PC-3 (cell line): Measurements from ENCODE around the gene ESPN. TPM values are rescaled to one million over a fixed set of nuclear protein-coding genes. Genes with fewer than 3 reads are reported as not detected.
"Not testable (repeated sequence)": the region's sequence is repeated elsewhere in the genome, so short reads cannot be mapped to it uniquely, and the experiment has no call there.

Experiments
- ATAC-seq: fragments of 200-7000 bp; cut with Tn5 transposase; 2 replicates; pipeline ENCODE4 v1.9.1; 2020; ENCODE audit warnings: mild to moderate bottlenecking, moderate library complexity
- BruUV-seq: library from RNA; stranded (reverse); fragments of 400-500 nt; replicated peaks from 2 replicates; lab custom pipeline; 2021; lab: Mats Ljungman, UMichigan
- CTCF ChIA-PET: fragments of 300-600 bp; sonication (Branson Sonifier 250); formaldehyde crosslinking; loops from one replicate; lab custom pipeline; 2022; ENCODE audit warnings: antibody characterized with exemption; lab: Charles Lee
- POLR2A ChIA-PET: fragments of 300-600 bp; sonication (Branson Sonifier 250); formaldehyde crosslinking; loops from one replicate; lab custom pipeline; 2022; ENCODE audit warnings: antibody characterized with exemption; ENCODE audit not compliant: unreplicated experiment; lab: Charles Lee
- DNase-seq: peaks from one replicate; pipeline ENCODE4 v3.0.0-alpha.2; 2015
- H2AFZ ChIP-seq: fragments of 300-600 bp; sonication (generic); 2 replicates; pipeline ENCODE4 v1.6.0; 2016; ENCODE audit warnings: antibody characterized with exemption, low read length
- H3F3A ChIP-seq: fragments of 300-600 bp; sonication (generic); one replicate; pipeline ENCODE4 v1.6.0; 2017; ENCODE audit warnings: antibody characterized with exemption, low read length, control low read depth, mild to moderate bottlenecking; ENCODE audit not compliant: unreplicated experiment
- H3K27ac ChIP-seq: fragments of 300-600 bp; sonication (generic); 2 replicates; pipeline ENCODE4 v1.5.1; 2016; ENCODE audit warnings: mild to moderate bottlenecking, low read length
- H3K27me3 ChIP-seq: fragments of 300-600 bp; sonication (generic); 2 replicates; pipeline ENCODE4 v1.6.1; 2016; ENCODE audit warnings: low read length, mixed read lengths
- H3K36me3 ChIP-seq: fragments of 300-600 bp; sonication (generic); 2 replicates; pipeline ENCODE4 v1.6.1; 2016; ENCODE audit warnings: low read depth, mixed run types, low read length, mixed read lengths
- H3K4me1 ChIP-seq: fragments of 300-600 bp; sonication (generic); 2 replicates; pipeline ENCODE4 v1.5.1; 2016; ENCODE audit warnings: low read length; ENCODE audit not compliant: insufficient read depth
- H3K4me2 ChIP-seq: fragments of 300-600 bp; sonication (generic); 2 replicates; pipeline ENCODE4 v1.6.0; 2016; ENCODE audit warnings: low read length
- H3K4me3 ChIP-seq: fragments of 300-600 bp; sonication (generic); 2 replicates; pipeline ENCODE4 v1.5.1; 2016; ENCODE audit warnings: mild to moderate bottlenecking, low read length, mixed read lengths
- H3K79me2 ChIP-seq: fragments of 300-600 bp; sonication (generic); 2 replicates; pipeline ENCODE4 v1.6.1; 2017; ENCODE audit warnings: low read length, mixed read lengths
- H3K9ac ChIP-seq: fragments of 300-600 bp; sonication (generic); 2 replicates; pipeline ENCODE4 v1.6.0; 2016; ENCODE audit warnings: mild to moderate bottlenecking, low read length
- H3K9me2 ChIP-seq: fragments of 300-600 bp; sonication (generic); replicated peaks from 2 replicates; pipeline ENCODE4 v1.6.1; 2016; ENCODE audit warnings: mixed run types, low read length, mixed read lengths
- H3K9me3 ChIP-seq: fragments of 300-600 bp; sonication (generic); 2 replicates; pipeline ENCODE4 v1.6.1; 2016; ENCODE audit warnings: low read length, mixed read lengths
- H4K20me1 ChIP-seq: fragments of 300-600 bp; sonication (generic); 2 replicates; pipeline ENCODE4 v1.6.1; 2016; ENCODE audit warnings: low read length, mixed read lengths
- EZH2 ChIP-seq: fragments of 300-600 bp; sonication (generic); IDR thresholded peaks from one replicate; pipeline ENCODE4 v1.6.1; 2017; ENCODE audit warnings: antibody characterized with exemption, mild to moderate bottlenecking, low read length; ENCODE audit not compliant: unreplicated experiment
- intact Hi-C: fragments of 100-400 bp; cut with micrococcal nuclease; formaldehyde crosslinking; loops from 2 replicates; pipeline ENCODE4 v1.9.0; 2023
- total RNA-seq: library from RNA; depleted of rRNA; stranded (reverse); fragments of >200 nt; gene quantifications from 2 replicates; pipeline ENCODE4 v1.2.3, GENCODE V29; 2014
- TF ChIP-seq, protein P1 (sequence below): fragments of 300-600 bp; sonication (generic); conservative IDR thresholded peaks from 2 replicates; pipeline ENCODE4 v1.5.1; 2017; ENCODE audit warnings: antibody characterized with exemption, low read depth, mild to moderate bottlenecking, low read length

The ESPN gene
- total RNA-seq, 1 experiment from 2014 or later, result 11.1 TPM

DNA sequence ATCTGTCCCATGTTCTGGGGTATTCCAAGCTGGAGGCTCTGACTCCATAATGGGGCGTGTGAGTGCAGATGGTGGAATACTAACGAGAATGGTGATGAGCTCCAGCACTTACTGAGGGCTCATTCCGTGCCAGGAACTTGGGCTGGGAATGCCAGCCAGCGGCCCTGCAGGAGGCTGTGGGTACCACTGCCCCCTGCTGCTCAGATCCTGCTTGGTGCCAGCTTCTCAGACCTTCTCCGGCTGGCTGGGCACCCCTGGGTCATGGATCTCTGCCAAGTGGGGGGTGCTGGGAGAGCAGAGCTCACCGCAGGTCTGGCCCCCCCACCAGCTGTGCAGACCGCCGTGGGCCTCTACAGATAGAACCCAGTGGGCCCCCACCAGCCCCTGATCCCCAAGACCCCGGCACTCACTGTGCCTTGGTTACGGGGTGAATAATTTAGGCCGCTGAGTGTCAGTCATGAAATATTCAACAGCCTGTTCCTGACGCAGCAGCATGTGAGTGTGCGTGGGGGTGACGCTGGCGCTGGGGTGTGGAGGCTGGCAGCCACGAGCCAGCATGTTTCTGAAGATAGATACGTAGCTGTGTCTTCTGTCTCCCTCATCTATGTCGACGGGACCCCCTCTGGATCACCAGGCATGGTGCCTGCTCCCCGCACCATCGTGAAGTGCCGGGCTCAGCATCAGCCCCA, 12.6 kb downstream of the ESPN start:
- intact Hi-C loops, H3K4me1 ChIP-seq, H3K9ac ChIP-seq, H2AFZ ChIP-seq, H3K4me3 ChIP-seq, H3K9me3 ChIP-seq, H3F3A ChIP-seq, H3K27ac ChIP-seq, H3K27me3 ChIP-seq, H3K4me2 ChIP-seq, BruUV-seq, H3K36me3 ChIP-seq, H4K20me1 ChIP-seq, H3K9me2 ChIP-seq, H3K79me2 ChIP-seq: not testable (repeated sequence)
- ATAC-seq, result peak; percentile 26
- TF ChIP-seq, protein P1, sequence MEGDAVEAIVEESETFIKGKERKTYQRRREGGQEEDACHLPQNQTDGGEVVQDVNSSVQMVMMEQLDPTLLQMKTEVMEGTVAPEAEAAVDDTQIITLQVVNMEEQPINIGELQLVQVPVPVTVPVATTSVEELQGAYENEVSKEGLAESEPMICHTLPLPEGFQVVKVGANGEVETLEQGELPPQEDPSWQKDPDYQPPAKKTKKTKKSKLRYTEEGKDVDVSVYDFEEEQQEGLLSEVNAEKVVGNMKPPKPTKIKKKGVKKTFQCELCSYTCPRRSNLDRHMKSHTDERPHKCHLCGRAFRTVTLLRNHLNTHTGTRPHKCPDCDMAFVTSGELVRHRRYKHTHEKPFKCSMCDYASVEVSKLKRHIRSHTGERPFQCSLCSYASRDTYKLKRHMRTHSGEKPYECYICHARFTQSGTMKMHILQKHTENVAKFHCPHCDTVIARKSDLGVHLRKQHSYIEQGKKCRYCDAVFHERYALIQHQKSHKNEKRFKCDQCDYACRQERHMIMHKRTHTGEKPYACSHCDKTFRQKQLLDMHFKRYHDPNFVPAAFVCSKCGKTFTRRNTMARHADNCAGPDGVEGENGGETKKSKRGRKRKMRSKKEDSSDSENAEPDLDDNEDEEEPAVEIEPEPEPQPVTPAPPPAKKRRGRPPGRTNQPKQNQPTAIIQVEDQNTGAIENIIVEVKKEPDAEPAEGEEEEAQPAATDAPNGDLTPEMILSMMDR, result peak; percentile 63
- peak; percentile 74 for DNase-seq
- ChIA-PET POLR2A (interaction anchor here (0.6 kb wide), 1 partner anchor 11 kb away, joined by 4 read pairs; no protein-coding TSS in a partner anchor), CTCF (interaction anchor here (0.6 to 2.9 kb wide), 14 partner anchors 14 to 232 kb away, joined by 3 to 29 read pairs (median 6); partner anchors contain the start of genes ACOT7 and HES2)

DNA sequence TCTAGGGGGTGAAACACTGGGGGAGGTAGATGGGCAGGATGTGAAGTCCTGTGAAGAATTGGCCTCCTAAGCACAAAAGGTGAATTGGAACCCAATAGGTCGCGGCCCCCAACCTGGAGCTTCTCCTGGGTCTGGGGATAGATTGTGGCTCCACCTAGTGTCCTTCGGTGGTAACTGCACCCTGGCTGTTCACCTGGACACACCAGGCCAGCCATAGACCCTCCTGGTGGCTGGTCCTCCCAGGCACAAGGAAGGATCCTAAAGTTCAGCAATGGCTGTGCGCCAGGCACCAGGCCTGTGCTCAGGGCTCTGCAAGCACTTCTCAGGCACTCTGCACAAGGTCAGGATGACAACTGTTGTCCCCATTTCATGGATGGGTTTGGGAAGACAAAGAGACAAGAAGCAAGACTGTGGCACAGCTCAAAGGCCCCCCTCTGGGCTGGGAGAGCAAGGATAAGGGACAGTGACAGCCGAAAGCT, 13.5 kb downstream of the ESPN start:
- no TSS peak for BruUV-seq
- Histone ChIP-seq H3K9me3 (no peaks in the 10 kb centered on the region), H3F3A (no peaks in the 10 kb centered on the region), H3K36me3 (no peaks in the 10 kb centered on the region), H3K4me1 (no peaks in the 10 kb centered on the region; the same call in 1 of the 2 replicates), H3K27ac (no peak overlapping the region), H3K4me3 (no peak overlapping the region), H2AFZ (no peak overlapping the region), H3K9ac (no peak overlapping the region), H4K20me1 (no peaks in the 10 kb centered on the region), H3K9me2 (no peaks in the 10 kb centered on the region), H3K79me2 (no peaks in the 10 kb centered on the region), H3K4me2 (no peak overlapping the region), H3K27me3 (no peaks in the 10 kb centered on the region)
- ChIA-PET CTCF (interaction anchor here (0.6 to 2.9 kb wide), 14 partner anchors 15 to 233 kb away, joined by 3 to 29 read pairs (median 6); partner anchors contain the start of genes ACOT7 and HES2), POLR2A (interaction anchor here (0.6 kb wide), 1 partner anchor 12 kb away, joined by 4 read pairs; no protein-coding TSS in a partner anchor)
- no peak for TF ChIP-seq EZH2
- TF ChIP-seq, protein P1, result peak; percentile 94
- DNase-seq (peak; percentile 92), ATAC-seq (peak; percentile 65)
- intact Hi-C loops, result loop anchor here (1.0 to 2.0 kb wide), 3 partner anchors 15 to 75 kb away; no protein-coding TSS in a partner anchor
